Left renal pelvis (tissue), 4 donors: Measurements from ENCODE around the gene SPATA31A1. TPM values are rescaled to one million over a fixed set of nuclear protein-coding genes. Genes with fewer than 3 reads are reported as not detected.
"Not testable (repeated sequence)": the region's sequence is repeated elsewhere in the genome, so short reads cannot be mapped to it uniquely, and the experiment has no call there.

Source experiments
- DNase-seq, 4 donors: peaks; one replicate each; pipeline ENCODE4 v3.0.0-alpha.2; 2013; ENCODE audit warnings: low read depth in 4 of 4, low spot score in 3 of 4
- polyA plus RNA-seq, 4 donors: library from polyadenylated mRNA; unstranded; fragments of 120-200 nt; gene quantifications; one replicate each; pipeline ENCODE4 v1.2.1, GENCODE V29; 2013; ENCODE audit not compliant: insufficient read length in 4 of 4

Gene SPATA31A1
- polyA plus RNA-seq: not detected

GRCh38 chr9:39355369-39355768, at the start of gene SPATA31A1:
Gene SPATA31A1, plus strand, starts transcription at chr9:39355669. Its CDS starts 62 bp downstream, at chr9:39355731.
- DNase-seq: not testable (repeated sequence)

- DNase-seq: not testable (repeated sequence)
Measured at GRCh38 chr9:39407261-39408204, 52.1 kb downstream of the SPATA31A1 start.

DNA sequence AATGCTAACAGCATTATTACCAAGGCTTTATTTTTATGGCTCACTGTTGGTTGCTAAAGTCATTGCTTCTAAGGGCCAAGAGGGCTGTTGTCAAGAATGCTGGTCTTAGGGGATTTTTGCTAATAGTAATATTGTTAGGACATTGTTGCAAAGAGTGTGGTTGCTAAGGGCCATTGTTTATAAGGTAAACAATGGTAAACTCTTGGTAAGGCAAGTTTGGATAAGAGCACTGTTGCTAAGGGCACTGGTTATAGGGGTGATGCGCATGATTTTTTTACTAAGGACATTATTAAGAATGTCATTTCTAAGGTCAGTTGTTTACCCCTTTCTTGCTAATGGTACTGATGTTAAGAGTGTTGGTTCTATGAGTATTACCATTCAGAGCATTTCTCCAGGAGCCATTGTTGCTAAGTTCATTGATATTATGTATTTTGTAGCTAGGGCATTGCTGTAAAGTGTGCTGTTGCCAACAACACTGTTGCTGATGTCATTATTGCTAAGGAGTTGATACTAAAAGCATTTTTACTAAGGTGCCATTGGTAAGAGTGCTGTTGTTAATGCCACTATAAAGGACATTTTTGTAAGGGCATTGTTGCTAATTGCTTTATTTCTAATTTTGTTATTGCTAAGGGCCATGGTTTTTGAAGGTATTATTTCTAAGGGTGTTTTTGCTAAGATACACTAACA, 55.9 kb downstream of the SPATA31A1 start:
- DNase-seq: not testable (repeated sequence)

Other genes with a start within 250 kb of the SPATA31A1 start
- 1 to 10 TPM; 3.0 to 6.4 (median 5.2) TPM for gene CNTNAP3, start 67.5 kb upstream of the SPATA31A1 start, polyA plus RNA-seq